PC-3 (cell line): ENCODE data around the gene SPPL2B. TPM values are rescaled to one million over a fixed set of nuclear protein-coding genes. Genes with fewer than 3 reads are reported as not detected.
A peak's percentile ranks its signal among the peaks of the same experiment; 100 is the strongest.

Experiments used
- ATAC-seq: fragments of 200-7000 bp; cut with Tn5 transposase; 2 replicates; pipeline ENCODE4 v1.9.1; 2020; ENCODE audit warnings: mild to moderate bottlenecking, moderate library complexity
- BruUV-seq: library from RNA; stranded (reverse); fragments of 400-500 nt; replicated peaks from 2 replicates; lab custom pipeline; 2021; lab: Mats Ljungman, UMichigan
- CTCF ChIA-PET: fragments of 300-600 bp; sonication (Branson Sonifier 250); formaldehyde crosslinking; loops from one replicate; lab custom pipeline; 2022; ENCODE audit warnings: antibody characterized with exemption; lab: Charles Lee
- POLR2A ChIA-PET: fragments of 300-600 bp; sonication (Branson Sonifier 250); formaldehyde crosslinking; loops from one replicate; lab custom pipeline; 2022; ENCODE audit warnings: antibody characterized with exemption; ENCODE audit not compliant: unreplicated experiment; lab: Charles Lee
- DNase-seq: peaks from one replicate; pipeline ENCODE4 v3.0.0-alpha.2; 2015
- H2AFZ ChIP-seq: fragments of 300-600 bp; sonication (generic); 2 replicates; pipeline ENCODE4 v1.6.0; 2016; ENCODE audit warnings: antibody characterized with exemption, low read length
- H3F3A ChIP-seq: fragments of 300-600 bp; sonication (generic); one replicate; pipeline ENCODE4 v1.6.0; 2017; ENCODE audit warnings: antibody characterized with exemption, low read length, control low read depth, mild to moderate bottlenecking; ENCODE audit not compliant: unreplicated experiment
- H3K27ac ChIP-seq: fragments of 300-600 bp; sonication (generic); 2 replicates; pipeline ENCODE4 v1.5.1; 2016; ENCODE audit warnings: mild to moderate bottlenecking, low read length
- H3K27me3 ChIP-seq: fragments of 300-600 bp; sonication (generic); 2 replicates; pipeline ENCODE4 v1.6.1; 2016; ENCODE audit warnings: low read length, mixed read lengths
- H3K36me3 ChIP-seq: fragments of 300-600 bp; sonication (generic); 2 replicates; pipeline ENCODE4 v1.6.1; 2016; ENCODE audit warnings: low read depth, mixed run types, low read length, mixed read lengths
- H3K4me1 ChIP-seq: fragments of 300-600 bp; sonication (generic); 2 replicates; pipeline ENCODE4 v1.5.1; 2016; ENCODE audit warnings: low read length; ENCODE audit not compliant: insufficient read depth
- H3K4me2 ChIP-seq: fragments of 300-600 bp; sonication (generic); 2 replicates; pipeline ENCODE4 v1.6.0; 2016; ENCODE audit warnings: low read length
- H3K4me3 ChIP-seq: fragments of 300-600 bp; sonication (generic); 2 replicates; pipeline ENCODE4 v1.5.1; 2016; ENCODE audit warnings: mild to moderate bottlenecking, low read length, mixed read lengths
- H3K79me2 ChIP-seq: fragments of 300-600 bp; sonication (generic); 2 replicates; pipeline ENCODE4 v1.6.1; 2017; ENCODE audit warnings: low read length, mixed read lengths
- H3K9ac ChIP-seq: fragments of 300-600 bp; sonication (generic); 2 replicates; pipeline ENCODE4 v1.6.0; 2016; ENCODE audit warnings: mild to moderate bottlenecking, low read length
- H3K9me2 ChIP-seq: fragments of 300-600 bp; sonication (generic); replicated peaks from 2 replicates; pipeline ENCODE4 v1.6.1; 2016; ENCODE audit warnings: mixed run types, low read length, mixed read lengths
- H3K9me3 ChIP-seq: fragments of 300-600 bp; sonication (generic); 2 replicates; pipeline ENCODE4 v1.6.1; 2016; ENCODE audit warnings: low read length, mixed read lengths
- H4K20me1 ChIP-seq: fragments of 300-600 bp; sonication (generic); 2 replicates; pipeline ENCODE4 v1.6.1; 2016; ENCODE audit warnings: low read length, mixed read lengths
- CTCF ChIP-seq: fragments of 300-600 bp; sonication (generic); conservative IDR thresholded peaks from 2 replicates; pipeline ENCODE4 v1.5.1; 2017; ENCODE audit warnings: antibody characterized with exemption, low read depth, mild to moderate bottlenecking, low read length
- EZH2 ChIP-seq: fragments of 300-600 bp; sonication (generic); IDR thresholded peaks from one replicate; pipeline ENCODE4 v1.6.1; 2017; ENCODE audit warnings: antibody characterized with exemption, mild to moderate bottlenecking, low read length; ENCODE audit not compliant: unreplicated experiment
- EZH2phosphoT487 ChIP-seq: fragments of 300-600 bp; sonication (generic); IDR thresholded peaks from 2 replicates; pipeline ENCODE4 v1.6.1; 2018; ENCODE audit warnings: mild to moderate bottlenecking, antibody characterized with exemption, low read length, borderline replicate concordance
- intact Hi-C: fragments of 100-400 bp; cut with micrococcal nuclease; formaldehyde crosslinking; loops from 2 replicates; pipeline ENCODE4 v1.9.0; 2023
- total RNA-seq: library from RNA; depleted of rRNA; stranded (reverse); fragments of >200 nt; gene quantifications from 2 replicates; pipeline ENCODE4 v1.2.3, GENCODE V29; 2014

Gene SPPL2B
- total RNA-seq, 1 experiment from 2014 or later: 28.6 TPM

GRCh38 chr19:2363419-2363818, 34.9 kb downstream of the SPPL2B start:
- ChIA-PET POLR2A (no interaction called here), CTCF (no interaction called here)
- Histone ChIP-seq H3K36me3 (no peaks in the 10 kb centered on the region), H3K4me2 (no peak overlapping the region), H3K4me1 (no peaks in the 10 kb centered on the region), H3K9me2 (no peaks in the 10 kb centered on the region), H4K20me1 (no peaks in the 10 kb centered on the region), H3K9ac (no peak overlapping the region), H3K4me3 (no peak overlapping the region), H3F3A (no peaks in the 10 kb centered on the region), H3K27ac (no peak overlapping the region), H3K9me3 (no peaks in the 10 kb centered on the region), H2AFZ (no peak overlapping the region), H3K27me3 (peaks cover 23% of the 10 kb centered on the region), H3K79me2 (no peaks in the 10 kb centered on the region)
- intact Hi-C loops: no loop called here
- no TSS peak for BruUV-seq
- DNase-seq (no peak), ATAC-seq (no peak)
- no peak for TF ChIP-seq EZH2phosphoT487
- TF ChIP-seq CTCF: no peak

GRCh38 chr19:2365201-2365970, 36.9 kb downstream of the SPPL2B start:
- H3F3A ChIP-seq: no peaks in the 10 kb centered on the region
- ATAC-seq (no peak), DNase-seq (no peak)
- ChIA-PET POLR2A (no interaction called here), CTCF (no interaction called here)
- H3K9me3 ChIP-seq: no peaks in the 10 kb centered on the region
- intact Hi-C loops: no loop called here
- no peak for TF ChIP-seq CTCF
- TF ChIP-seq EZH2: no peak
- TF ChIP-seq EZH2phosphoT487: no peak
- no peak overlapping the region for H3K27ac ChIP-seq
- H2AFZ ChIP-seq: no peak overlapping the region
- H3K9ac ChIP-seq: no peak overlapping the region
- H3K79me2 ChIP-seq: no peaks in the 10 kb centered on the region
- H3K27me3 ChIP-seq: peaks cover 11% of the 10 kb centered on the region
- H3K4me1 ChIP-seq: no peaks in the 10 kb centered on the region
- no peak overlapping the region for H3K4me2 ChIP-seq
- no peak overlapping the region for H3K4me3 ChIP-seq
- no peaks in the 10 kb centered on the region for H4K20me1 ChIP-seq
- no peaks in the 10 kb centered on the region for H3K9me2 ChIP-seq
- H3K36me3 ChIP-seq: no peaks in the 10 kb centered on the region
- BruUV-seq: no TSS peak

GRCh38 chr19:2371656-2372055, 43.2 kb downstream of the SPPL2B start:
- Histone ChIP-seq H3K4me3 (no peak overlapping the region), H3K27ac (no peak overlapping the region), H2AFZ (no peak overlapping the region), H3K9ac (no peak overlapping the region), H3K4me2 (no peak overlapping the region), H3F3A (no peaks in the 10 kb centered on the region), H3K9me2 (no peaks in the 10 kb centered on the region), H3K27me3 (no peaks in the 10 kb centered on the region), H3K36me3 (no peaks in the 10 kb centered on the region), H3K4me1 (no peaks in the 10 kb centered on the region), H3K9me3 (no peaks in the 10 kb centered on the region), H4K20me1 (no peaks in the 10 kb centered on the region), H3K79me2 (no peaks in the 10 kb centered on the region)
- ATAC-seq (no peak; the same call in 1 of the 2 replicates), DNase-seq (peak; percentile 44)
- no TSS peak for BruUV-seq
- CTCF ChIA-PET: no interaction called here
- intact Hi-C loops: no loop called here
- TF ChIP-seq EZH2phosphoT487: no peak
- no peak for TF ChIP-seq CTCF
- TF ChIP-seq EZH2: no peak
- POLR2A ChIA-PET: no interaction called here
